ENCODE results near the gene DAAM2. TPM values are rescaled to one million over a fixed set of nuclear protein-coding genes. Genes with fewer than 3 reads are reported as not detected.
A peak's percentile ranks its signal among the peaks of the same experiment; 100 is the strongest.

The DAAM2 gene
- total and polyA plus RNA-seq, 8 donors, result 9.3 to 78.8 (median 19.3) TPM

DNA sequence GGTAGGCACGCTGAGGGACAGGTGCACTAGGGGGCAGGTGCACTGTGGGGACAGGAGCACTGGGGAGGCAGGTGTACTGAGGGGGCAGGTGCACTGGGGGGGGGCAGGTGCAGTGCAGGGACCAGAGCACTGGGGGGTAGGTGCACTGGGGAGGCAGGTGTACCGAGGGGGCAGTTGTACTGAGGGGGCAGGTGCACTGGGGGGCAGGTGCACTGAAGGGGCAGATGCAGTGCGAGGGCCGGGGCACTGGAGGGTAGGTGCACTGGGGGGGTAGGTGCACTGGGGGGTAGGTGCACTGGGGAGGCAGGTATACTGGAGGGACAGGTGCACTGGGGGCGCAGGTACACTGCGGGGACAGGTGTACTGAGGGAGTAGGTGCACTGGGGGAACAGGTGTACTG lies 39.5 kb downstream of the DAAM2 start:
- no peak overlapping the region for H3K4me3 ChIP-seq
- H3K4me1 ChIP-seq, result peaks cover 0 to 63% (median 31%) of the 10 kb centered on the region in 4 donors
- DNase-seq, result no peak
- H3K27me3 ChIP-seq, result no peaks in the 10 kb centered on the region
- no peaks in the 10 kb centered on the region for H3K9me3 ChIP-seq
- H3K36me3 ChIP-seq, result no peaks in the 10 kb centered on the region
- 73 to 88% (median 80%) methylated on average over 4 to 6 of the region's 6 CpGs for WGBS, 5 donors
- no peak for TF ChIP-seq EP300 (IDR thresholded peaks at IDR 0.05)
- TF ChIP-seq, protein P1, sequence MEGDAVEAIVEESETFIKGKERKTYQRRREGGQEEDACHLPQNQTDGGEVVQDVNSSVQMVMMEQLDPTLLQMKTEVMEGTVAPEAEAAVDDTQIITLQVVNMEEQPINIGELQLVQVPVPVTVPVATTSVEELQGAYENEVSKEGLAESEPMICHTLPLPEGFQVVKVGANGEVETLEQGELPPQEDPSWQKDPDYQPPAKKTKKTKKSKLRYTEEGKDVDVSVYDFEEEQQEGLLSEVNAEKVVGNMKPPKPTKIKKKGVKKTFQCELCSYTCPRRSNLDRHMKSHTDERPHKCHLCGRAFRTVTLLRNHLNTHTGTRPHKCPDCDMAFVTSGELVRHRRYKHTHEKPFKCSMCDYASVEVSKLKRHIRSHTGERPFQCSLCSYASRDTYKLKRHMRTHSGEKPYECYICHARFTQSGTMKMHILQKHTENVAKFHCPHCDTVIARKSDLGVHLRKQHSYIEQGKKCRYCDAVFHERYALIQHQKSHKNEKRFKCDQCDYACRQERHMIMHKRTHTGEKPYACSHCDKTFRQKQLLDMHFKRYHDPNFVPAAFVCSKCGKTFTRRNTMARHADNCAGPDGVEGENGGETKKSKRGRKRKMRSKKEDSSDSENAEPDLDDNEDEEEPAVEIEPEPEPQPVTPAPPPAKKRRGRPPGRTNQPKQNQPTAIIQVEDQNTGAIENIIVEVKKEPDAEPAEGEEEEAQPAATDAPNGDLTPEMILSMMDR (IDR thresholded peaks at IDR 0.05), result no peak
- TF ChIP-seq POLR2AphosphoS5 (IDR thresholded peaks at IDR 0.05), result no peak
- TF ChIP-seq POLR2A (IDR thresholded peaks at IDR 0.05), result no peak
- no peak overlapping the region for H3K27ac ChIP-seq
- intact Hi-C loops (cut with DNase I; ENCODE audit: low total_unique reads), result no loop called here

DNA sequence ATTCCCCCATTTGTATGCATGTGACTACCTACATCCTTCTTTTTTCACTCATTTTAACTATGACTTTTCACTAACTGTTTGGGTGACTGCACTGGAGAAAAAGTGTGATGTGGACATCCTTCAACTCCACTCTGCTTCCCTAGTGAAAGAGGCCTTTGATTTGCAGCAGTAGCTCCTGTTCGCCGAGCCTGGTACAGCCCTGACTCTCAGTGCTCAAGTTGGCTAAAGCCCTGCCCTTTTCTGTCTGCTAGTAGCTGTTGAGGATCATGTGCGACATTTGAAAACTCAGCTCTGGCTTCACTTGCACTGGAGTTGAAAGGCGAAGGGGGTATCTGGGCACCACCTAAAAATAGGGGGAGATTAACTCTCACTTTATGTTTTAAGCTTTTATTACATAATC lies 42.1 kb downstream of the DAAM2 start:
- TF ChIP-seq, protein P1 (IDR thresholded peaks at IDR 0.05), result no peak
- TF ChIP-seq POLR2AphosphoS5 (IDR thresholded peaks at IDR 0.05) (no peak), POLR2A (IDR thresholded peaks at IDR 0.05) (no peak), EP300 (IDR thresholded peaks at IDR 0.05) (no peak)
- H3K4me1 ChIP-seq, result peaks cover 0 to 55% (median 26%) of the 10 kb centered on the region in 4 donors
- H3K36me3 ChIP-seq, result no peaks in the 10 kb centered on the region
- 67 to 89% (median 77%) methylated on average over 4 of the region's 4 CpGs for WGBS, 5 donors
- intact Hi-C loops (cut with DNase I; ENCODE audit: low total_unique reads), result no loop called here
- H3K9me3 ChIP-seq, result no peaks in the 10 kb centered on the region
- no peaks in the 10 kb centered on the region for H3K27me3 ChIP-seq
- DNase-seq, result no peak
- H3K27ac ChIP-seq, result peak overlapping the region in 2 of 5 donors; percentile 24 to 29
- no peak overlapping the region for H3K4me3 ChIP-seq

DNA sequence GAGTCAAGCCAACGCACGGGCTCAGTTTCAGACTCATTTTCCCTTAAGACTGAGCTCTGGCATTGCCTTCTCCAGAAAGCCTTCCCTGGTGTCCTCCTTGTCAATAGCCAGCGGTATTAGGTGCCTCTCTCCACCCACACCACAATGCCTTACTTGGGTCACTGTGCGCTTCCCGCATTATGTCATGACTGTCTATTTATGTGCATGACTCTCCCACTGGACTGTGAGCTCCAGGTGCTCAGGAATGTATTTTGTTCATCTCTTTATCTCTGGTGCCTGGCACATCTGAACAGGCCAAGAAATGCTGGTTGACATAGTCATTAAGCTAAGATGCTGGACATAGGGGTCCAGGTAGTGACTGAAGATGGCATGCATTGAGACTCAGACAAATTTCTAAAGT lies 42.7 kb downstream of the DAAM2 start:
- 81 to 85% (median 83%) methylated on average over 5 of the region's 5 CpGs for WGBS, 5 donors
- peaks cover 0 to 60% (median 28%) of the 10 kb centered on the region in 4 donors for H3K4me1 ChIP-seq
- no peaks in the 10 kb centered on the region for H3K27me3 ChIP-seq
- no peak for DNase-seq
- TF ChIP-seq EP300 (IDR thresholded peaks at IDR 0.05) (no peak), POLR2A (IDR thresholded peaks at IDR 0.05) (no peak), POLR2AphosphoS5 (IDR thresholded peaks at IDR 0.05) (no peak)
- TF ChIP-seq, protein P1 (IDR thresholded peaks at IDR 0.05), result no peak
- intact Hi-C loops (cut with DNase I; ENCODE audit: low total_unique reads), result no loop called here
- no peaks in the 10 kb centered on the region for H3K36me3 ChIP-seq
- H3K9me3 ChIP-seq, result no peaks in the 10 kb centered on the region
- no peak overlapping the region for H3K27ac ChIP-seq
- no peak overlapping the region for H3K4me3 ChIP-seq

DNA sequence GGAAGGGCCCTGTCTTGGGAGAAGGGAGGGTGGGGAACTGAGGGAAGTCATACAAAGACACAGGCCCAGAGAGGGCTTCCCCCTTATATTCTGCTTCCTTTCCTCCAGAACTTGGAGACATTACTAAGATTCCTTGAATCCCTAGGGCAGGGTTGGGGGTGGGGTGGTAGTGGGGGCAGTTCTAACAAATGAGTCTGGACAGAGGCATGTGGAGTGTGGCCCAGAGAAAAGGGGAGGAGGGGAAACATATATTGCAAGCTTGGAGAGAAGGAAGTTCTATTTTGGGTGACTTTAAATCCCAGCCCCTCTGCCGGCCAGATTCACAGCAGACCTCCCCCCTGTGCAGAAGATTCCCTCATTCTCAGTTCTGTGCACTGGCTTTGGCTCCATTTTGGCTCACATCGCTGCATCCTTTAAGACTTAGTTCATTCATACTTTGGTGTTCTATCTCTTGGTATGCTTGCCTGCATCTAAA lies 43.7 kb downstream of the DAAM2 start:
- intact Hi-C loops (cut with DNase I; ENCODE audit: low total_unique reads), result no loop called here
- H3K27ac ChIP-seq, result peak overlapping the region in 3 of 5 donors; percentile 2 to 6 (median 5)
- 49 to 72% (median 65%) methylated on average over 2 of the region's 2 CpGs for WGBS, 5 donors
- TF ChIP-seq, protein P1 (IDR thresholded peaks at IDR 0.05), result no peak
- TF ChIP-seq POLR2A (IDR thresholded peaks at IDR 0.05), result no peak
- TF ChIP-seq POLR2AphosphoS5 (IDR thresholded peaks at IDR 0.05), result no peak
- no peak for TF ChIP-seq EP300 (IDR thresholded peaks at IDR 0.05)
- H3K9me3 ChIP-seq, result no peaks in the 10 kb centered on the region
- peaks cover 0 to 61% (median 28%) of the 10 kb centered on the region in 4 donors for H3K4me1 ChIP-seq
- no peak overlapping the region for H3K4me3 ChIP-seq
- peak in 1 of 2 donors; percentile 85 for DNase-seq
- no peaks in the 10 kb centered on the region for H3K36me3 ChIP-seq
- no peaks in the 10 kb centered on the region for H3K27me3 ChIP-seq

All from stomach (tissue), 9 donors.